NCI-H1436 (cell line): ENCODE results near the gene SAMD15.
"Not testable (repeated sequence)": the region's sequence is repeated elsewhere in the genome, so short reads cannot be mapped to it uniquely, and the experiment has no call there.

Source experiments
- DNase-seq: peaks from one replicate; lab custom pipeline; 2025; lab: John Stamatoyannopoulos, UW

Gene SAMD15

DNA sequence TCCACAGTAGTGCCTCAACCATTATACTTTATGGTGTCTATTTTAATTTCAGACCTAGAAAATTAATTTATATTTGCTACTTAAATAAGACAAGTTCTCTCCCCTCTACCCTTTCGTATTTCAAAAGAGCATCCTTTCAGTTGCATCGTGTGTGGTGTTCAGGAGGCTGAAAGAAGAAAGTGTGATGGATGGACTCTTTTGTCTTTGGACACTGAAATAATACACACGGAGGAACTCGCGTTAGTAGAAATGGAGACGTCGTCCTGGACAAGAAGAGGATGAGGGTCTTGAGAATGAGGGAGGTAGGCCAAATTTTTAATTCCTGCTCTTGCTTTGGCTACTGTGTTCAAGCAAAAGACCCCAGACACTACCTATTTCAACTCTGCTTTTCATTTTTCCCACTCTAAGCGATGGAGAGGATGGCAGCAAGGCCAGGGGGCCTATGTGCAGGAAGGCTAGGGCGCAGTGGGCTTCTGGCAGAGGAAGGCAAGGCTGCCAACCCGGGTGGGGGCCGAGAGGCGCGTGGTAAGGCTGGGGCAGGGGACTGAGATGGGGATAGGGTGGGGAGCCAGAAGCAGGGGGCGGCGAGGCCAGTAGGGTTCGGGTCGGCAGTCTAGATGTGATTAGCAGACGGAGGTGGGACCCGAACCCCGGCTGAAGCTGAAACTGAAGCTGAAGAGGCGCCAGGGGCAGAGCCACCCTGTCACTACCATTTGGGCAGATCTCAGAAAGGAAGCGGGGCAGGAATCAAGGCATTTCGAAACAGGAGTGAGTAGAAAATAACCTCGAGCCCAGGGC, 1.0 kb upstream of the SAMD15 start:
- no peak for DNase-seq

DNA sequence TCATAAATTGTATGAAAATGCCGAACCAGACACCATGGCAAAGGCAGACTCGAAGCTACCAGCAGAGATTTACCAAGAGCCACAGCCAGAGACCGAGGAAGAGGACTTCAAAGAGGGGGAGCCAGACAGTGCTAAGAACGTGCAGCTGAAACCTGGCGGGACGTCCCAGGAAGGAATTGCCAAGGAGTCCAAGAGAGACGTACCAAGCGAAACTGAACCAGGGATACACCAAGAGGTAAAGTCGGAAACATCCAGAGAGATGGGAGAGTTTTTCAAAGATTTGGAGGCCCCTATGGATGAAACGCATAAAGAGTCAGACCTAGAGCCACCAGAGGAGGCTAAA, 294 bp downstream of the SAMD15 start:
- no peak for DNase-seq

DNA sequence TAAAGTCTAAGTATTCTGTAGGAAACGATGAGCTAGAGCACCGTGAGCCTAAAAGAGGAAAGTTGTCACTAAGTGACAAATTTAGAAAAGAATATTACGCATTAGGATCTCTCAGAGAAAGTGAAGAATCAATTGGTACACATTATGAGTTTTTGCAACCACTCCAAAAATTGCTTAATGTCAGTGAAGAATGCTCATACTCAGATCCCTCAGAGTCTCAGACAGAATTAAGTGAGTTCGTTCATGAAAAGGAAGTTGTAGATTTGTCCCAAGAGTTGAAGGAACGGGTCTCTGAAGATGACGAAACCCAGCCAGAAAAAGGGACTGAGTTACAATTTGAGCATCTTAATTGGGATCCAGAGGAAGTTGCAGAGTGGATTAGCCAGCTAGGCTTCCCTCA, 1.5 kb downstream of the SAMD15 start:
- DNase-seq, result no peak

DNA sequence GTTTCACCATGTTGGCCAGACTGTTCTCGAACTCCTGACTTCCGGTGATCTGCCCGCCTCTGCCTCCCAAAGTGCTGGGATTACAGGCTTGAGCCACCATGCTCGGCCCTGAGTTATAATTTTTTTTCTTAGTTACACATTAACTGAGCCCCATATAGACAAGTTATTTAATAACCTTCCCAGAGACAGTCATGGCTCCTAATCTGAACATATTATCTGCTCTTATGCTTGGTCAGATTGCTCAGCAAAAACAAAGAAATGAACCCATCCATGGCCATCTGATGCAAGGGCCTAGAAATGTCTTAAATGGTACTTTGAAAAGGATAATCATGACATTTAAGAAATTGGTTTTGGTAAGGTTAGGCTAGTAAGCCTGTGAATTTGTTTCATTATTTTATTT, 13.0 kb downstream of the SAMD15 start:
- no peak for DNase-seq

DNA sequence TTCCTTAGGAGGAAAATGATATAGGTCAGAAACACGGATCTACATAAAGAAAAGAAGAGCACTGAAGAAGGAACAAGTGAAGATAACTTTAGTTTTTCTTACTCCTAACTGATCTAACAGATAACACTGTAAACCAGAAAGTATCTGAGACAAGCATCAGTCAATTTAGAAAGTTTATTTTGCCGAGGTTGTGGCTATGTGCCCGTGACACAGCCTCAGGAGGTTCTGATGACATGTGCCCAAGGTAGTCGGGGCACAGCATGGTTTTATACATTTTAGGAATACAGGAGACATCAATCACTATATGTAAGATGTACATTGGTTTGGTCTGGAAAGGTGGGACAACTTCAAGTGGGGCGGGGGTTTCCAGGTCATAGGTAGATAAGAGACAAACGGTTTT, 23.0 kb downstream of the SAMD15 start:
- DNase-seq, result no peak

DNA sequence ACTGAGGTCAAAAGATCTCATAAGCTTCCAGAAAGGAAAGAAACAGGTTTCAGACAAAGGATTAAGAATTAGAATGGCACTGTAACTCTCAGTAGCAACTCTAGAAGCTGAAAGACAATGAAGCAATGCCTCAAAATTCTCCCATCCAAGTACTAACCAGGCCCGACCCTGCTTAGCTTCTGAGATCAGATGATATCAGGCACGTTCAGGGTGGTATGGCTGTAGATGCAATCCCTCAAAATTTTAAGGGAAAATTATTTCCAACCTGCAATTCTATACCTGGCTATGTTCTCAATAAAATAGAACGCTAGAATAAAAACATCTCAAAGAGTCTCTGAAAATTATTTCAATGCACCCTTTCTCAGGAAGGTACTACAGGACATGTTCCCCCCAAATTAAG, 26.6 kb downstream of the SAMD15 start:
- no peak for DNase-seq

DNA sequence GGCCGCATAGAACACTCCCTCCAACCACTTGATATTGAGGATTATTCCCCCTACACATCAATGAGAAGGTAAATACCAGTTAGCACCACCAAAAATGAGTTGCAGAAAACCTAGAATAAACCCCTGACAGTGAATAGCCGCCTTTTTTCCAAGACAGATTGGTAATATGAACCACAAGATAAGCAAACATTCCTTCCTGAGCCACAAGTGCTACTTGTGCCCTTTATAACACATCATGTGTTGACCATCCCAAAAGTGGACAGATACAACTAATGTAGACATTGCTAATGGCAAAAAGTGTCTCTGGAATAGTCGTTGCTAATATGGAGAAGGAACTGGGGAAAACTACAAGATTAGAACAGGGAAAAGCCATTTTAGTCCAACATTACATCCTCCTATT, 28.9 kb downstream of the SAMD15 start:
- no peak for DNase-seq

DNA sequence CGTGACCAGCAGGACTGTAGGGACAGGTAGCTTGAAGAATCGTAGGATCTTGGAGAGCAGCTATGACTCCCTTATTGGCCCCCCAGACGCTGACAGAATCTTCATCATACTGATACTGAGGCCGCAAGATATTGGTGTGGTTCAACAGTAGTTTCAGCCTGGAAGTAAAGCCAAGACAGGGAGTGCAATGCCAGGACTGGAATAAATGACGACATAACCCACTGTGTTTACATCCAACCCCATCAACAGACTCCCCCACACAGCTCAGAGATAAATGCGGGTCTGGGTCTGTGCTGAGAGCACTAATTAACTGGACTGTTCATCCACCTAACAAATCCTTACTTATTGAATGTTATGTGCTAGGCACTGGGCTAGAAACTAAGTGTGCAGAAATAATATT, 29.5 kb downstream of the SAMD15 start:
- DNase-seq, result no peak

DNA sequence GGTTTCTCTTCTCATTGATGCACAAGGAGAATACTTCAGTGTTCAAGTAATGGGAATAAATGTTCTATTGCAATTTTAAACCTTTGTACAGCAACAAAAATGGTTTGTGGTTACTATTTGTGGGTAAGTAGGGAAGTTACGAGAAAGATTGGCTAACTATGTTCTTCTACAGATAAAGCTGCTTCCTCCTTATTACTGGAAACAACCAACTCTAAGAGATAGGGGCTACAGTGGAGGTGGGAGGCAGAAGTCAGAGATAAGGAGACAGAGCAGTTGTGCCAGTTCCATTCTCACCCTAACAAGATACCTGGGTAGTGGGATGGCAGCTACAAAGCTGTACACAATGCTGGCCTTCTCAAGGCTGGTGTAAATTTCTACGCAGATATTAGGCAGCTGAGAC, 30.0 kb downstream of the SAMD15 start:
- no peak for DNase-seq

DNA sequence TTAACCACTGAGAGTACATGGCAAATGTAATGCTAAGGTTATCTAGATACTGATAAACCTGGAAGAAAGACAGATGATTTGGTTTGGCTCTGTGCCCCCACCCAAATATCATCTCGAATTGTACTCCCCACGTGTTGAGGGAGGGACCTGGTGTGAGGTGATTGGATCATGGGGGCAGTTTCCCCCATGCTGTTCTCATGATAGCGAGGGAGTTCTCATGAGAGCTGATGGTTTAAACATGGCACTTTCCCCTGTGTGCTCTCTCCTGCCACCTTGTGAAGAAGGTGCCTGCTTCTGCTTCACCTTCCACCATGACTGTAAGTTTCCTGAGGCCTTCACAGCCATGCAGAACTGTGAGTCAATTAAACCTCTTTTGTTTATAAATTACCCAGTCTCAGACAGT, 32.0 kb downstream of the SAMD15 start:
- peak; percentile 3 for DNase-seq

DNA sequence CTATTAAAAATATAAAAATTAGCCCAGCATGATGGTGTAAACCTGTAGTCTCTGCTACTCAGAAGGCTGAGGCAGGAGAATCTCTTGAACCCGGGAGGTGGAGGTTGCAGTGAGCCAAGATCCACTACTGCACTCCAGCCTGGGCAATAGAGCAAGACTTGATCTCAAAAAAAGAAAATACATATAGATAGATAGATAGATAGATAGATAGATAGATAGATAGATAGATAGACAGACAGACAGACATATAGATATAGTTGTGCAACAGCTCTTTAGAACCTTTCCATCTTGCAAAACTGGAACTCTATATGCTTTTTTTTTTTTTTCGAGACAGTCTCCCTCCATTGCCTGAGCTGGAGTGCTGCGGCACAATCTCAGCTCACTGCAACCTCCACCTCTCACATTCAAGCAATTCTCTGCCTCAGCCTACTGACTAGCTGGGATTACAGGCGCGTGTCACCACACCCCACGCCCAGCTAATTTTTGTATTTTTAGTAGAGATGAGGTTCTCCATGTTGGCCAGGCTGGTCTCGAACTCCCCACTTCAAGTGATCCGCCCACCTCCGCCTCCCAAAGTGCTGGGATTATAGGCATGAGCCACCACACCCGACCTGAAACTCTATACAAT, 38.3 kb downstream of the SAMD15 start:
- DNase-seq, result not testable (repeated sequence)

DNA sequence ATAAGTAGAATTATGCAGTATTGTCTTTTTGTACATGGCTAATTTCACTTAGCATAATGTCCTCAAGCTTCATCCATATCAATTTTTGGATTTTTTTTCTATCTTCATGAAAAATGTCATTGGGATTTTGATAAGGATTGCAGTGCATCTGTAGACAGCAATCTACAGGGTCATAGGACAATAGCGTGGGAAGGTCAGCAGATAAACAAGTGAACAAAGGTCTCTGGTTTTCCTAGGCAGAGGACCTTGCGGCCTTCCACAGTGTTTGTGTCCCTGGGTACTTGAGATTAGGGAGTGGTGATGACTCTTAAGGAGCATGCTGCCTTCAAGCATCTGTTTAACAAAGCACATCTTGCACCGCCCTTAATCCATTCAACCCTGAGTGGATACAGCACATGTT, 38.9 kb downstream of the SAMD15 start:
- DNase-seq, result not testable (repeated sequence)

DNA sequence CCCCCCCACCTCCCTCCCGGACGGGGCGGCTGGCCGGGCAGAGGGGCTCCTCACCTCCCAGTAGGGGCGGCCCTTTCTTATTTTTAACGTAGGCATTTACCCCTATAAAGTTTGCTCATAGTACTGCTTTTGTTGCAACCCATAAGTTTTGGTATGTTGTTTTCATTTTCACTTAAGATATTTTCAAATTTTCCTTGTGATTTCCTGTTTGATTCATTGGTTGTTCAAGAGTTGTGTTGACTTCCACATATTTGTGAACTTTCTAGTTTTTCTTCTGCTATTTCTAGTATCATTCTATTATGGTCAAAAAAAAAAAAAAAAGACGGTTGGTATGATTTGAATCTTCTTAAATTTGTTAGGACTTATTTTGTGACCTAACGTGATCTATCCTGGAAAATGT, 39.7 kb downstream of the SAMD15 start:
- DNase-seq, result no peak

DNA sequence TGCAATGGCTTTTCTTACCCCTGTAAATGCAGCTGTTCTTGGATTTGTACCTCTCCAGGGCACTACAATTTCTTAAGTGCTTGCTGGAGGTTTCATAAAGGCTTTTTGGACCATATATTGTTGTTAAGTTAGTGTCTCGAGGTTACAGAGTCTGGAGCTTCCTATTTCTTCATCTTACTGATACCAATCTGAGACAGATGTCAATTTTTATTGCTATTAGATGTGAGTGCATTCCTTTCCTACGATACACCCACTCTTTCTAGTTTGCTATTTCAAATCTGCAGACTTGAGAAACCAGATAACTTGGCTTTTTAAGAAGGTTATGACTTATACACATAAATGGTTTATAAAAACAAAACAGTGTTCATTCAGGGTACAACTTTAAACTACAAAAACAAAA, 44.0 kb downstream of the SAMD15 start:
- no peak for DNase-seq

DNA sequence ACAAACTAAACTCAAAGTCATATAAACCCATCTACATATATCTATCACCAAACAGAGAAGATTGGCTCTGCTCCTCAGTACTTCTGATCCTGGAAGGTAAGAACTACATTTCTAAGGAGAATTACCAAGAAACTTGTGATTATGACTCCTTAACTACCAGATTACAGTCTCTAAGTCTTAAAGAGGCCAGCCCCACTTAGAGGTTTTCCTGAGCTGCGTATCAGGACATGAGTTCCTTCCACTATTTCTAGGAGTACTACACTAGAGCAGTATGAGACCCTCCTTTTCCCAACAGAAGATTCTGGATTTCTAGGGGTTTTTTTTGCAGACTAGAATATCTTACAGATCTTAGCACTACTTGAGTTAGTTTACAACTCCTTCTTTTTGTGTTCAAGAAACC, 46.2 kb downstream of the SAMD15 start, which contains the start of gene NOXRED1:
Gene NOXRED1 (minus strand): TSS at position 101 of the 400 bp plus-strand sequence. CDS start 634 bp downstream, outside the sequence.
- DNase-seq, result no peak

DNA sequence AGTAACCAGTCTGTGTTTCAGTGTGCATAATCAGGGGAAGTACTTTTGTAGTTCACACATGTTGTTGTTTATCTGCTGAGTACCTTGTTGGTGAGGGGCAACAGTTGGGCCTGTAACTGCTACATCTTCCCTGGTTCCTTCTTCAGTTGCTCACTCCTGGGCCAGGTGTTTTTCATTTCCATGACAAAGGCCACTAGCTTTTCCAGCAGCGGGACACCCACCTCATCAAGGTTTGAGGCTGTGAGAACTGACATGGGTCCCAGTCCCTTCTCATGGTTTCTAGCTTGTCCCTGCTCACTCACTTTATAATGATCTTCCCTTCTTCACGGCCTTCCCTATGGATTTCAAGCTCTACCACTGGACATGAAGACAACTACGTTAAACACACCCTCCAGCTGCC, 47.7 kb downstream of the SAMD15 start:
- DNase-seq, result no peak

DNA sequence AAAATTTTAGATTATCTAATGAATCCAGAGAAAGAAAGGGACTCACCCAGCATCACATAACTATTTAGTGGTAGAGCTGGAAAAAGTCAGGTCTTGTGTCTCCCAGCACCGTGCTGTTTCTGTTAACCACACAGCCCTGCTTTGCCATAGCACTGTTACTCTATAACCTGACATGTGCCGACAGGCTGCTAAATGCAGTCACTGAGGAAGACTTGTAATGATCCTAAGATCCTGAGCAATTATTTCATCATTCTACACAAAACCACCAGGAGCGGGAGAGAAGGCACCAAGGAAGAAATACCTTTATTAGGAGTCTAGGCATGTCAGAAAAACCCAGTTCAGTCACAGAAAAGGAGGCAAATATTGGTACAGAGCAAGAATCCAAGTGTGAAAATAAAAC, 49.2 kb downstream of the SAMD15 start:
- DNase-seq, result no peak

DNA sequence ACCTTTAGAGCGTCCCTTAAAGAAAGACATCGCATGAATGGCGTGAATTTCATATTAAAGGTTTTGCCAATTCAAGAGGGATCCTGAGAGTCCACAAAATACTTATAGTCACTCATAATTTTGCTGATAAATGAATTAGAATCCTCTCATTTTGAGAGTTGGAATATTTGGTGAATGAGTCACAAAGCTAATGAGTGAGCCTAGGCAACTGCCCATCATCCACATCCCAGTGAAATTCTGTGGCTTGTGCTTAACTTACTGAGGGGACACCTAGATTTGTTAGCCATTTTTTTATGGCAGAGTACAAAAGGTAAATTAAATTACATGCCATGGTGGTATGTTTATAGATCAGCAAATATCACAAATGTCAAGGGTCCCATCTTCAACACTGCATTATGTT, 58.9 kb downstream of the SAMD15 start:
- DNase-seq, result no peak

DNA sequence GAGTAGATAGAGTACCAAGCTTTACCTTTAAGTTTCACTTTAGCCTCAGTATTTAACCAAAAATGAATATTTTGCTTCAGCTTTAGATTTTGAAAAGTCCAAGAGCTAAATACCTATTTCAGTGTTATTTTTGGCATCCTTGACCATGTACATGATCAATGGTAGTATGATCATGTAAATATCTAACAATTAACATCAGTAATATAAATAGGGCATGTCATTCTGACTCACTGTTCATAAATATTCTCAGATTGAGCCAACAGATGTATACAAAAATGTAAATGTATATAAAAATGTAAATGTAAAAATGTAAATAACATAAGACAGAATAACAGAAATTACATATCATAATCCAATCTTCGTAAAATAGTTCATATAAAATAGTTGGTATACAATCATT, 61.4 kb downstream of the SAMD15 start:
- no peak for DNase-seq

DNA sequence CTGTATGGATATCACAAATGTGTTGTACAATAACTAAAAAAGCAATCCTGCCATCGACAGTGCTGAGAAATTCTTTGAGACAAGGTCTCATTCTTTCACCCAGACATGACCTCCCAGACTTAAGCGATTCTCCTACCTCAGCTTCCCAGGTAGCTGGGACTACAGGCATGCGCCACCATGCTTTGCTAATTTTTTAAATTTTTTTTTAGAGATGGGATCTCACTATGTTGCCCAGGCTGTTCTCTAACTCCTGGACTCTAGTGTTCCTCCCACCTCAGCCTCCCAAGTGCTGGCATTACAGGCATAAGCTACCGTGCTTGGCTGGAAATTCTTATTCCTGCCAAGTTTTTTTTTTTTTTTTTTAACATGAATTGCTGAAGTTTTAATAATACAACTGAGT, 62.7 kb downstream of the SAMD15 start:
- DNase-seq, result no peak
